Stimulated activated CD8-positive, alpha-beta memory T cell treated with anti-CD3 and anti-CD28 coated beads, Interleukin-15, amount 100 ng/mL, for 1 hour (primary cell): ENCODE measurements around the gene RNF157.
"Not testable (repeated sequence)": the region's sequence is repeated elsewhere in the genome, so short reads cannot be mapped to it uniquely, and the experiment has no call there.

ENCODE experiments used
- DNase-seq: peaks from one replicate; pipeline ENCODE4 v3.0.0-alpha.2; 2020; ENCODE audit warnings: low read depth

RNF157 gene

DNA sequence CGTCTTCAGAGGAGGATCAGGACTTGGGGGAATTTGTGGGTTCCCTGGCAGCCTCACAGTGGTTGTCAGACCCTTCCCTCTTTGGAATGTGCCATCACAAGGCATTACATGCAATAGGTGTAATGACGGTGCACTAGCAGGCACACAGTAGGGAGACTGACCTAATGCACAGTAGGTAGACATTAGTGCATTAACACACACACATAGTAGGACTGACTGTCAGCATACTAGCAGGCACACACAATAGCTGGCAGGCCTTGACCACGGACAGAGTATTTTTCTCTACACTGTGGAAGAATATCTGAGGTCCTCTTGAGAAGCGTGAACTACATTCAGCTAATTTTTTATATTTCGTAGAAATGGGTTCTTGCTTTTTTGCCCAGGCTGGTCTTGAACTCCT is 14.0 kb upstream of the RNF157 start:
- no peak for DNase-seq

DNA sequence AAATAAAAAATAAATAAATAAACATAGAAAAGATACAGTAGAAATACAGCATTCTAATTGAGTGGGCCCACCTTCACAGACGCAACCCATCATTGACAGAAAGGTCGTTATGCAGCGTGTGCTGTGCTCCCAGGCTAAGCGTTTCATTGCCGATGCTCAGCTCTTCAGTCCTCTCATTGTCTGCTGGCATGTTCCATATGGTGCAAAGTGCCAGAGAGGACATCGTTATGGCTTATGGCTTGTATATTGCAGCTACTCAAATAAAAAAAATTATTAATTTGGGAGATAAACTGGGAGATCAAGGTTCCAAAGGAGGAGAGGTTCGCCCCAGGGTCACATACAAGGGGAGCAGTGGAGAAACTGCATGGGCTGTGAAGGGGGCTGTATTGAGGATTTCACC is 13.5 kb upstream of the RNF157 start:
- no peak for DNase-seq

DNA sequence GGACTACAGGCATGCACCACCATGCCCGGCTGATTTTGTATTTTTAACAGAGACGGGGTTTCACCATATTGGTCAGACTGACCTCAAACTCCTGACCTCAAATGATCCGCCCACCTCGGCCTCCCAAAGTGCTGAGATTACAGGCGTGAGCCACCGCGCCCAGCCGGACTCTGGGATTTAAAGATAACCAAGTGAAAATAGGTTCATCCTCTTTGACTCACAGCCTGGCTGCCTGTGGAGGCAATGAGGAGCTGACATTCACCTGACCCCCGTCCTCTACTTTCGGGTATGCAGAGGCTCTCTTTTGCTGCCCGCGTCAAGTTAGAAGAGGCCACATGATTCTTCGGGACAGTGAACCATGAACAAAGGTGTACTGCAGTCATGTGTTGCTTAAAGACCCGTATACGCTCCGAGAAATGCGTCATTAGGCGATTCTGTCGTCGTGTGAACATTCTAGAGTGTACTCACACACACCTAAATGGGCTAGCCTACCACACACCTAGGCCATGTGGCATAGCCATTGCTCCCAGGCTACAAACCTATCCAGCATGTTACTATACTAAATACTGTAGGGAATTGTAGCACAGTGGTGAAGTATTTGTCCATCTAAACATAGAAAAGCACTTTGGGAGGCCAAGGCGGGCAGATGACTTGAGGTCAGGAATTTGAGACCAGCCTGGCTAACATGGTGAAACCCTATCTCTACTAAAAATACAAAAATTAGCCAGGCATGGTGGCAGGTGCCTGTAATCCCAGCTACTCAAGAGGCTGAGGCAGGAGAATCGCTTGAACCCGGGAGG is 12.9 kb upstream of the RNF157 start:
- DNase-seq, result not testable (repeated sequence)

DNA sequence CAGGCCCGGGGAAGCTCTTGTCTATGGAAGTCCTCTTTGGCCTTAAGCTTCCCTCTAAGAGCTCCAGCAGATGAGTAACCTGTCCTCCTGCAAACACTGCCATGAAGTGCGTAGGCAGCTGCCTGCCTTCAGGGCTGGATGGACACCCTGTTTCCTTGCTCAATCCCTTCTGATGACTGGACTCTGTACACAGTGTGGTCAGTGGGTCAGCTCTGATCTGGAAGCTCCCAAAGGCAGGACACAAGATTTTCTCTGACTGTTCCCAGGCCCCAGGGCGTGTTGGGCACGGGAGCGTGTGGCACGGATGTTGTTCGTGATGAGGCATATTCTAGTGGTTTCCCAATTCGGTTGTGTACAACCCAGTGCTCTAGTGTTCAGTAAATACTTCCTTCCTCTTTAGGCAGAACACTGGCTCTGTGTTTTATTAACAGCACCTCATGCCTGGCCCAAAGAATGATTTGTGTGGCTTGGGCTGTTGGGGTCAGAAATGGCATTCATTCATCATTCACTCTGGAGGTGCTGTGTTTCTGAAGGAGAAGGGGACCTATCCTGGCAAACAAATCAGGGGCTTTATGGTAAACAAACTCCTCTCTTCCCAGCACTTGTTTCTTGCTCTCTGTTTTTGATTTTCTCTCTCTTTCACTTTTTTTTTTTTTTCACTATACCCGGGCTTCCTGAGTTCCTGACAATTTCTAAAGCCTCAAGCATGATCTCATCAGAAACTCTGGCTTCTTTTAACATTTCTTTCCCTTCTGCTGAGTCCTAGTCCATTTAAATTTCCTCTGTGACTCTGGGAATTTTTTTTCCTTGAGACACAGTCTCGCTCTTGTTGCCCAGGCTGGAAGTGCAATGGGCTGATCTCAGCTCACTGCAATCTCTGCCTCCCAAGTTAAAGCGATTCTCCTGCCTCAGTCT is 12.0 kb upstream of the RNF157 start:
- no peak for DNase-seq

DNA sequence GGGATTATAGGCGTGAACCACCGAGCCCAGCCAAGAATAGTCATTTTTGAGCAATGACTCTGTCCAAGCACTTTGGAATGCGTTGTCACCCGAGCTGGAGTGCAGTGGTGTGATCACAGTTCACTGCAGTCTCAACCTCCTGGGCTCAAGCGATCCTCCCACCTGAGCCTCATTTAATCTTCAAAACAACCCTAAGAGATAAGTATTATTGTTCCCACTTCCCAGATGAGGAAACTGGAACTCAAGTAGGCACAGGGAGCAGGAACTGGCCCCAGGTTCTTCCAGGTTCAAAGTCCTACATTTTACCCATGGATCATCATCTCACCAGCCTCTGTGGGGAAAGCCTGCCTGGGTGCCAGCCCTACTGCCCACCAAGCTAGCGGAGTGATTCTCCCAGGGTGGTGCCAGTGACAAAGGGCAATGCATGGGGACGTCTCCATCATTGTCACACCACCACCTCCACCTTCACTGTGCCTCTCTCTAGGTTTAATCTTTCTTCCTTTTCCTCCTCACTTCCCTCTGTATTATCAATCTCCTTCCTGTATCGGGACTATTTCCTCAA is 11.3 kb upstream of the RNF157 start:
- no peak for DNase-seq

DNA sequence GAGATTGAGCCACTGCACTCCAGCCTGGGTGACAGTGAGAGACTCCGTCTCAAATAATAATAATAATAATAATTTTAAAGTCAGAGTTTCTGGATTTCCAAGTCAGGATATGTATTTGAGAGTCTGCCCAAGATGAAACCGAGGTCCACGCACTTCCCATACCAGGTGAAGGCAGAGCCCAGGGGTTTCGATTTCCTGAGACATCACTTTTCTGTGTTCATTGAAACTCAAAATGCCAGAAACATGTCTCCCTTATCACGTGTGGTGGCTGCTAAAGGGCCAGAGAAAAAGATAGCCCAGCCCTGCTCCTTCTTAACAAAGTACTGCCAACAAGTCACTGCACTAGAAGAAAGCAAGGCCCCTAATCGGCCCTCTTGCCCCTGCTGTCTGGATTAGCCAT is 9.8 kb upstream of the RNF157 start:
- DNase-seq, result no peak

DNA sequence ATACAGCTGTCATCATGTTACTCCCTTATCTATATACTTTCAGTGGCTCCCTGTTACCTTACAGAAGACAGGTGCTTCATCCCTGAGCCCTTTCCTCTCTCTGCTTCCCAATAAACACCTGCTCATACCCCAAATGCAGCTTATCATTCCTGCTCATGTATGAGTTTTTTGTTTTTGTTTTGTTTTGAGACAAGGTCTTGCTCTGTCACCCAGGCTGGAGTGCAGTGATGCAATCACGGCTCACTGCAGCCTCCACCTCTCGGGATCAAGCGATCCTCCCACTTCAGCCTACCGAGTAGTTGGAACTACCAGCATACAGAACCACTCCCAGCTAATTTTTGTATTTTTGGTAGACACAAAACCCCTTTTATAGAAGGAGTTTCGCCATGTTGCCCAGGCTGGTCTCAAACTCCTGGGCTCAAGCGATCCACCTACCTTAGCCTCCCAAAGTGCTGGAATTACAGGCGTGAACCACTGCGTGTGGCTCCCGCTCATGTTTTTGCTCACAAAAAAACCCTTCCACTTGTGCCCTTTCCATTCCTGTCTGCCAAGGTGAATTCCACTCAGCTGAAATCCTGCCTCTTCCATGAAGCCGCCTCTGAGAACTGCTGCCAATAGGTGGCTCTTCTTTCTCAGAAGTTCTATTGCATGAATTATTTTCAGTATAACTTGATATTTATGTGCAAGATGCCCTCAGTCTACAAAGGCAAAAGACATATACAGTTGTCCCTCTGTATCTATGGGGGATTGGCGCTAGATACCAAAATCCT is 7.9 kb upstream of the RNF157 start:
- no peak for DNase-seq

DNA sequence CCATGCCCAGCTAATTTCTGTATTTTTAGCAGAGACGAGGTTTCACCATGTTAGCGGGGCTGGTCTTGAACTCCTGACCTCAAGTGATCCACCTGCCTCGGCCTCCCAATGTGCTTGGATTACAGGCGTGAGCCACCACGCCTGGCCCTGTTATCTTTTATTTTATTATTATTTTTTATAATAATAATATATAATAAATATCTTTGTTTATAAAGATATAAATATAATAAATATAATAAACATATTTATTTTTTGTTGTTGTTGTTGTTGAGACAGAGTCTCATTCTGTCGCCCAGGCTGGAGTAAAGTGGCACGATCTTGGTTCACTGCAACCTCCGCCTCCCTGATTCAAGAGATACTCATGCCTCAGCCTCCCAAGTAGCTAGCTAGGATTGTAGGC is 7.0 kb upstream of the RNF157 start:
- DNase-seq, result no peak

DNA sequence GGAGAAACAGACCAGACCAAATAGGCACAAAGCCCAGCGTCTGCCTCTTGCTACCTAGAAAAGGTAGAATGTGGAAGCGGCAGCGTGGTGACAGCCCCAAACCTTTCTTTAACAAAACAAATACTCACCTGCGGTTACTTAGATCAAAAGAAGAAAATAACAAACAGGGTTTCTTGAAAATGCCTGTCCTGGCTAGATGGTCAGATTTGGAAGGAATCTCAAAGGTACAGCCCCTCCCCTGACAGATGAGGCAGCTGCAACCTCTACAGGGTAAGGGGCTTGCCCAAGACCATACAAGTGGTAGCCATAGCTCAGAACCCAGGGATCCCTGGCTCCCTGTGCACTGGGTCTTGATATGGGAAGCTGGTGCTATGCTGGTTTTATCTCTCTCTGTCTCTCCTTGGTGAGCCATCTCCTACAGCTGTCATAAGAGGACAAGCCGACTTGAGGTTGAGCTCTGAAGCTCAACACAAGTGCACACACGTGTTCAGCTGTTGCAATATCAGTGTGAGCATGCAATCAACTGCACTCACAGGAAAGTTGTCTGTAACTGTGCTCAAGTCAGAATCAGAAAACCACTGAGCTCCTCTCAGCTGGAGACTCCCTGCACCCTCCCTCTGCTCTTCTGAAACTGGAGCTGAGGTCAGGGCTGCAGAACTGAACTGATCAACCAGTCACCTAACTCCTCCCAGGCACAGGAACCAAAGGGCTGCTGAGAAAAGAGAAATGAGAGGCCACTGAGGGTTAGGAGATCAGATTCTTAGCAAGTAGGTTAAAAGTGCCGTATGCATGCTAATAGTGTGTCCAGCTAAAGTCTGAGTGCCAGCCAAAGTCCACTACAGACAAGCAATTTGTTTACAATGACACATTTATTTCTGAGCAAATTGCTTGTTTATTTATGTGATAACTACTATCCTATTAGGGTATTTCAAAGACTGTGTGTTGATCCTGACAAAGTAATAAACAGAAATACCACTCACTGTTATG is 6.1 kb upstream of the RNF157 start:
- no peak for DNase-seq

DNA sequence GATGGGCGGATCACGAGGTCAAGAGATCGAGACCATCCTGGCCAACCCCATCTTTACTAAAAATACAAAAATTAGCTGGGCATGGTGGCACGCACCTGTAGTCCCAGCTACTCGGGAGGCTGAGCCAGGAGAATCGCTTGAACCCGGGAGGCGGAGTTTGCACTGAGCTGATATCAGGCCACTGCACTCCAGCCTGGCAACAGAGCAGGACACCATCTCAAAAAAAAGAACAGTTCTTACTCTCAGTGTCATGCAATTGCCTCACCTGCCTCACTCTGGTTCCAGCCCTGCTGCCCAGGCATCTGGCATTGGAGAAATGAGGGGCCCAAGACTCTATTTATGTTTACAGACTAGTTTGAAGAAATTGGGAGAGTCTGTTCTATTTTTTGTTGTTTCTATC is 4.4 kb upstream of the RNF157 start:
- DNase-seq, result not testable (repeated sequence)

DNA sequence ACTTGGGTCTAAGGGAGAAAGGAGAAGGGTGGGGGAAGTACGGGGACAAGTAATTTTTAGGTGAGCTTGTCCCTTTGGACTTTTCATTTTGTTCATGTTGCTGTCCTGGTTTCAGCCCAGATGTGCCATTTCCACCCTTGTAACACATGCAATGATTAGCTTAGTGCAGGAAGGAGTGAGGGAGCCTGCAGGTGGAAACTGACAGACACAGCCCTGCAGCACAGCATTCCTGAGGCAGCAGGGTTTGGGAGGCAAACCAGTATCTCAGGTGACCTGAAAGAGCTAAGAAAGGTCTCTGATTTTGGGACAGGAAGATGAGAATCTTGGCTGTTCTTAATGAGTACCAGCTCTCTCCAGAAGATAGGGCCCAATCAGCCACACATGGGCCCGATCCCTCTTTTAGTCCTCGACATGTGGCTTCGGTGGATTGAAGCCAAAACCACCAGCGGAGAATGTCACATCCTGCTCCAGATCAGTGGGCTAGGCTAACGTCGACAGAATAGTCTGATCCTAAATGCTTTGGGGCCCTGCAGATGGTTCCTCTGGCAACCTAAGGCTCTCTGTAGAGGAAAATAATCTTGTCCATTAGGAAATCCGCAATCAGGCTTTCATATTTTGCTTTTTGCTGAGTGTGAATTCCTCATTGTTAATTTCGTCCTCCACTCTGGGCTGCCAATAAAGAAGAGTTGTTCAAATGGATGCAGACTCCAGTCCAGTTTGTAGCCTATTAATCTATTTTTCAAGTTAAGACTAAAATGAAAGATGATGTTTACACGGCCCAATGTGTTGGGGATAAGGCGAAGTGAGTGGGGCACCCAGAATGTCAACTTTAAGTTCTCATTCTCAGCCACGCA is 3.8 kb upstream of the RNF157 start:
- no peak for DNase-seq

DNA sequence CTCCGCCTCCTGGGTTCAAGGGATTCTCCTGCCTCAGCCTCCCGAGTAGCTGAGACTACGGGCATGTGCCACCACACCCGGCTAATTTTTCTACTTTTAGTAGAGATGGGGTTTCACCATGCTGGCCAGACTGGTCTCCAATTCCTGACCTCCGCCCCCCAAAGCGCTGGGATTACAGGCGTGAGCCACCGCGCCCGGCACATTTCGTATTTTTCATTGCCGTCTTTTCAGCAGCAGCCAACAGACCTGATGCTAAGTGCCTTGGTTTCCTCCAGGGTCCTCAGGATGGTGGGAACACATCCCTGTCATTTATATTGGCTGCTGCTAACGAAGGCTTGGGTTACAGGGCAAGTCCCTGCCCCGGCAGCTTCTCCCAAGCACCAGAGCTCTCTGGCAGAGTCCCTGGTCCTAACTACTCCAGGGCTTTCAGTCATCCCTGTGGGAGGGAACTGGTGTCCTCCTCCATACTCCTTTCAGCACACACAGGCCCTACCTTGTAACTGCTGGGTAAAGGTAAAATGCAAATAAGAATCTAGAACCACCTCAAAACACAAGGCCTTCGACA is 1.5 kb upstream of the RNF157 start:
- no peak for DNase-seq

DNA sequence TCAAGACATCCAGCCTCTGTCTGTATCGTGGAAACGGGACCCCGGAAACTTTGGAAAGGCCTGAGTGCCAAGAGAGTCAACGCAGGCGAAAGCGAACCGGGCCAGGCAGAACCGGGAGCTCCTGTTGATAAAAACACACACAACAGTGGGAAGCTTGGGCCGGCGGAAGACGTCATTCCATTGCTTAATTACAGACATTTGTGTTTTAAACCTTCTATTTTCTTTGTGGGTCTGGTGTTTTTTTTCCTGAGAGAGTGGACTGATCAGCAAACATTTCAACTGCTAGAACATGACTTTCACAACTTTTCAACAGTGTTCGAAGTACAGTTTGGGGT is 878 bp upstream of the RNF157 start:
- DNase-seq, result no peak

DNA sequence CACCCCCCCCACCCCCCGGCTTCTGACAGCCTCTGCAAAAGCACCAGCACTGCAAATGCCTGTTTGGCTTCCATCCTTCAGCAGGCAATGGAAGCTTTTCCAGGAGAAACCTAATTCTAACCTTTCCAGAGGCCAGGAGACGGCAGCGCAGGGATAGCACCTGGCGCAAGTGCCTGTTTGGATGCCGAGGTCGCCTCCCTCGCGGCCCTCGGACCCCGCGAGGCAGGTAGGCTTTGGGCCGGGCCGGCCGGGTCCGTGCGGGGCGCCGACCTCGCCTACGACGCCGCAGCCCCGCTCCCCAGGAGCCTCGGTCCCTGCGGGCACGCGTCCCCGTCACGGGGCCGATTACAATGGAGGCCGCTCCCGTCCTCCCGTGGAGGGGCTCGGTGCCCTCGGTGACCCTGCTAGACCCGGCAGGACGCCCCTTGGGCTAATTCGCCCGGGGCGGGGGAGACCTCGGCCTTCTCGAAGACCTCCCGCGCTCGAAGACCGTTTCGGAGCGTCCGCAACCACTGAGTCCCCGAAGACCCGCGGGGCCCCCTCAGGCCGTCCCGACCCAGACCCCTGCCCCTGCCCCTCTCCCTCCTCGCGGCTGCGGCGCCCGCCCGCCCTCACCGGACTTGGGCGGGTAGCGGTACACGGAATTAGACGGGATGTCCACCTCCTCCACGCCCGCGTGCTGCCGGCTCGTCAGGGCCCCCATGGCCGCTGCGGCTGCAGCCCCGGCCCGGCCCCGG is 587 bp downstream of the RNF157 start:
- DNase-seq, result no peak

DNA sequence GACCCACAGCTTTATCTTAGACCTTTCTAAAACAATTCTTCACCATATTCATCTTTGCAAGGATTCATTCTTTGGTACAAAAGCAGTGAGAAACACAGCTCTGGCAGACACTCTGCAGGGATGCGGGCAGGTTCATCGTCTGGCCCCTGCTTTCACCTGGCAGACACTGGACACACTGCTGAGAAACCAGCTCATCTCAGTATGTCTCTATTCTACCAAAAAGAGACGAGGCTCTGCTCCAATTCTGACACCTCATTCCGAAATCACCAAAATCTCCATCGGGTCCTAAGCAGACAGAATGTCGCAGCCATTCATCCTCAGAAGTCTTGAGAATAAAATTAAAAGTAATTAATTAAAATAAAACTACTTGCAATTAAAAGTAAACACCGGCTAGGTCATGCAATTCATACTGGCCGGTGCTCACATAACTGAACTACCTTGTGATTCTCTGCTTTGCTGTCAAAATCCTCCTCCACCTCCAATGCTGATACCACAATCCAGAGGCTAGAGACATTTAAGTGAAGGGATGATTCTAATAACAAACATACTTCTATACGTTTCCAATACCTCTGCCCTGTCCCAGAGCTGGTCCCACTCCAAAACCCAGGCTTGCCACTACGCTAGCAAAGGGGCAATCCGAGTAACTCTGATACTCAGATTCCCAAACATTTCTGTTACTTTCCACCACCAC is 1.3 kb downstream of the RNF157 start:
- DNase-seq, result no peak

DNA sequence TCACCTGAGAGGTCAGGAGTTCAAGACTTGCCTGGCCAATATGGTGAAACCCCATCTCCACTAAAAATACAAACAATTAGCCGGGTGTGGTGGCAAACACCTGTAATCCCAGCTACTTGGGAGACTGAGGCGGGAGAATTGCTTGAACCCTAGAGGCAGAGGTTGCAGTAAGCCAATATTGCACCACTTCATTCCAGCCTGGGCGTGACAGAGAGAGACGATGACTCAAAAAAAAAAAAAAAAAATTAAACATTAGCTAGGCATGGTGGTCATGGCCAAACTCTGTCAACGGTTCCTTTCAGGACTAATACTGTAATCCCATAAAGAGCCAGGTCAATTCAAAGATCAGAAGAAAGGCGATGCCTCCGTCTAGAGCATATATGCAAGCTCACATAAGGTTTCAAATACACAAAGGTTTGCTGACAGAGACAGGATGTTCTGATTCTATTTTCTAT is 2.4 kb downstream of the RNF157 start:
- no peak for DNase-seq

DNA sequence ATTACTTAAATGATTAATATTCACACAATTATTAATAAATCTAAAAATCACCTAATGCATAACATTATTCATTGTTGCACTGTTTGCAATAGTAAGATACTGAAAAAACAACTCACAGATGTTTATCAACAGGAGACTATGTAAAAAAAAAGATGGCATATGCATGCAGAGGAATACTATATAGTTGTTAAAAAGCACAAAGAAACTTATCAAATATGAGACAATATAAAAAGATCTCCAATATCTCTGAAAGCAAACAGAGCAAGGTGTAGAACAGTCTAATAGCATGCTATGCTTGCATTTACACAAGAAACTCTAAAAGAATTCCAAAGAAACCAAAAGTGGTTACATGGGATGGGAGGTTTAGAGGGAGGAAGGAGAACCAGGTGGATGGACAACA is 3.7 kb downstream of the RNF157 start:
- no peak for DNase-seq

DNA sequence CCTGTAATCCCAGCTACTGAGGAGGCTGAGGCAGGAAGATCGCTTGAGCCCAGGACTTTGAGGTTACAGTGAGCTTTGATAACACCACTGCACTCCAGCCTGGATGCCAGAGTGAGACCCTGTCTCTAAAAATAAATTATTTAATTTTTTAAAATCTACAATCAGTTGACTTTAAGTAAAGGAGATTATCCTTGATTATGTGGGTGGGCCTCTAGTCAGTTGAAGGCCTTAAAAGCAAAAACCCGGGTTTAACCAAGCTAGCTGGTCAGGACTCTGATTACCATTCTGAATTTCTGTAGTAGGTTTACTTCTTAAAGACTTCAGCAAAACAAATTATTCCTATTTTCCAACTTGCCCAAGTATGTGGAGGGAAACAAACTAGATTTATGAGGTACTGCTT is 4.4 kb downstream of the RNF157 start:
- no peak for DNase-seq

DNA sequence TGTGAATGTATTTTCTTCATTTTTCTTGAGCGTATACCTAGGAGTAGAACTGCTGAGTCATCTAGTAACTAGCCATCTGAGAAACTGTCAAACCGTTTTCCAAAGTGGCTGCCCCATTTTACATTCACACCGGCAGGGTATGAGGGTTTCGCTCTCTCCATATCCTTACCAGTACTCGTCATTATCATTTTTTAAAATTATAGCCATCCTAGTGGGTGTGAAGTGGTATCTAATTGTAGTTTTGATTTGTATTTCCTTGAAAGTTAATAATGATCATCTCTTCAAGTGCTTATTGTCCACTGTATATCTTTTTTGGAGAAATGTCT is 6.0 kb downstream of the RNF157 start:
- DNase-seq, result no peak
